A673 (cell line): ENCODE results near the gene RSAD1. TPM values are rescaled to one million over a fixed set of nuclear protein-coding genes. Genes with fewer than 3 reads are reported as not detected.

Source experiments
- BruUV-seq: library from RNA; stranded (reverse); fragments of 400-500 nt; replicated peaks from 2 replicates; lab custom pipeline; 2021; lab: Mats Ljungman, UMichigan
- CTCF ChIA-PET: fragments of 300-600 bp; sonication (Branson Sonifier 250); formaldehyde crosslinking; loops from one replicate; lab custom pipeline; 2022; ENCODE audit warnings: antibody characterized with exemption; lab: Charles Lee
- POLR2A ChIA-PET: fragments of 300-600 bp; sonication (Branson Sonifier 250); formaldehyde crosslinking; loops from one replicate; lab custom pipeline; 2022; ENCODE audit warnings: antibody characterized with exemption; ENCODE audit not compliant: low non-redundant PET; lab: Charles Lee
- DNase-seq: peaks from one replicate; pipeline ENCODE4 v3.0.0-alpha.2; 2015; ENCODE audit warnings: low spot score
- H3K27ac ChIP-seq: fragments of 200-600 bp; sonication (generic); 2 replicates; pipeline ENCODE4 v1.5.1; 2016; ENCODE audit warnings: mixed run types, low read depth, mild to moderate bottlenecking, mixed read lengths, antibody characterized with exemption, low read length; ENCODE audit not compliant: poor library complexity, severe bottlenecking
- H3K27me3 ChIP-seq: fragments of 200-600 bp; sonication (generic); replicated peaks from 2 replicates; pipeline ENCODE4 v1.6.1; 2017; ENCODE audit warnings: mixed run types, low read depth, mild to moderate bottlenecking, mixed read lengths, antibody characterized with exemption, low read length; ENCODE audit not compliant: insufficient read depth, poor library complexity
- H3K36me3 ChIP-seq: fragments of 200-600 bp; sonication (generic); 2 replicates; pipeline ENCODE4 v1.6.1; 2016; ENCODE audit warnings: mixed run types, mild to moderate bottlenecking, mixed read lengths, antibody characterized with exemption, low read length; ENCODE audit not compliant: insufficient read depth, poor library complexity, severe bottlenecking
- H3K4me1 ChIP-seq: fragments of 200-600 bp; sonication (generic); 2 replicates; pipeline ENCODE4 v1.6.1; 2017; ENCODE audit warnings: mixed run types, mild to moderate bottlenecking, mixed read lengths, antibody characterized with exemption, low read length; ENCODE audit not compliant: insufficient read depth, poor library complexity, severe bottlenecking
- H3K4me3 ChIP-seq: fragments of 200-600 bp; sonication (generic); 2 replicates; pipeline ENCODE4 v1.5.1; 2016; ENCODE audit warnings: low read depth, mixed run types, mild to moderate bottlenecking, mixed read lengths, low read length; ENCODE audit not compliant: poor library complexity, severe bottlenecking
- H3K9me3 ChIP-seq: fragments of 200-600 bp; sonication (generic); 2 replicates; pipeline ENCODE4 v1.6.1; 2016; ENCODE audit warnings: mixed run types, low read depth, mild to moderate bottlenecking, mixed read lengths, antibody characterized with exemption, low read length; ENCODE audit not compliant: poor library complexity, severe bottlenecking
- CTCF ChIP-seq: fragments of 300-800, 200-600 bp; sonication (generic); conservative IDR thresholded peaks from 2 replicates; pipeline ENCODE4 v1.5.1; 2017; ENCODE audit warnings: low read depth, mild to moderate bottlenecking, antibody characterized with exemption, low read length, moderate library complexity, mixed read lengths
- EZH2 ChIP-seq: fragments of 200-600 bp; sonication (generic); IDR thresholded peaks from 2 replicates; pipeline ENCODE4 v1.6.1; 2017; ENCODE audit warnings: borderline replicate concordance, low read depth, mild to moderate bottlenecking, mixed read lengths, antibody characterized with exemption, low read length; ENCODE audit not compliant: poor library complexity, severe bottlenecking
- intact Hi-C: fragments of 100-400 bp; cut with micrococcal nuclease; formaldehyde crosslinking; loops from one replicate; pipeline ENCODE4 v1.10.0; 2022; ENCODE audit not compliant: unreplicated experiment
- total RNA-seq: library from RNA; stranded (reverse); gene quantifications from 2 replicates; pipeline ENCODE4 v1.2.3, GENCODE V29; 2021

RSAD1 gene
- total RNA-seq, 1 experiment from 2014 or later = 44.3 TPM

DNA sequence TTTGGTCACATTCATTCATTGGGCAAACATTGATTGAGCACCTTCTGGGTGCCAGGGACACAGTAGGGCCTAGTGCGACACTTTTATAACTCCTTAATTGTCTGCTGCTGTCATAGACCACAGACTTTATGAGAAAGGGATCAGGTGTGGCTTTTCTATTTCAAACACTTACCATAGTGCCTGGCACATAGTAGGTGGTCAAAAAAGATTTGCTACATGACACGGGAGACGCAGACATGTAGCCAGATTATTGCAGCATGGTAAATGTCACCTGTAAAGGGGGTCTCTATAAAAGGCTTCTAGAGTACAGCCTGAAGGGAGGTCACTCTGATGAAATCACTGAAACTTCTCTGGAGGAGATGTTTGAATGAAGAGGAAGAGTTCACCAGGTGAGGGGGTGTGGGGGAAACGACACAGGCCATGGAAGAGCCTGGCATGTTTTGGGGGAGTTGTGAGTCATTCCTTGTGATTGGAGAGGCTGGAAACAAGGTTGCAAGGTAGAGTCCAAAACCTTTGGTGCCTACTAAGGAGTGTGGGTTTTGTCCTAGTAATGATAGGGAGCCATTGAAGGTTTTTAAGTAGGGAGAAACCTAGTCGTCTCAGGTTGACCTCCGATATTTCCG is 1.6 kb downstream of the RSAD1 start:
- intact Hi-C loops = loop anchor here (5.0 kb wide), 1 partner anchor 62 kb away; no protein-coding TSS in a partner anchor
- peak overlapping the region; percentile 65 for H3K4me3 ChIP-seq
- no TSS peak for BruUV-seq
- no peaks in the 10 kb centered on the region for H3K9me3 ChIP-seq
- DNase-seq = no peak
- peaks cover 8% of the 10 kb centered on the region for H3K4me1 ChIP-seq
- ChIA-PET POLR2A (no interaction called here), CTCF (interaction anchor here (0.5 to 1.4 kb wide), 3 partner anchors 83 to 707 kb away, joined by 4 to 12 read pairs (median 7); partner anchors contain the start of gene LRRC59)
- H3K27me3 ChIP-seq = no peaks in the 10 kb centered on the region
- TF ChIP-seq CTCF (no peak), EZH2 (no peak)
- peaks cover 17% of the 10 kb centered on the region for H3K36me3 ChIP-seq
- no peak overlapping the region for H3K27ac ChIP-seq

- peak; percentile 51 for DNase-seq
- TF ChIP-seq EZH2 (no peak), CTCF (no peak)
- TSS peak; percentile 57 for BruUV-seq
- ChIA-PET POLR2A (no interaction called here), CTCF (interaction anchor here (0.9 kb wide), 1 partner anchor 145 kb away, joined by 3 read pairs; no protein-coding TSS in a partner anchor)
- H3K27me3 ChIP-seq = no peaks in the 10 kb centered on the region
- peaks cover 17% of the 10 kb centered on the region for H3K36me3 ChIP-seq
- H3K4me1 ChIP-seq = peaks cover 8% of the 10 kb centered on the region
- intact Hi-C loops = loop anchor here (5.0 kb wide), 1 partner anchor 61 kb away; no protein-coding TSS in a partner anchor
- H3K9me3 ChIP-seq = no peaks in the 10 kb centered on the region
- H3K27ac ChIP-seq = no peak overlapping the region
- H3K4me3 ChIP-seq = no peak overlapping the region
Measured at GRCh38 chr17:50480854-50481490, 2.3 kb downstream of the RSAD1 start.

DNA sequence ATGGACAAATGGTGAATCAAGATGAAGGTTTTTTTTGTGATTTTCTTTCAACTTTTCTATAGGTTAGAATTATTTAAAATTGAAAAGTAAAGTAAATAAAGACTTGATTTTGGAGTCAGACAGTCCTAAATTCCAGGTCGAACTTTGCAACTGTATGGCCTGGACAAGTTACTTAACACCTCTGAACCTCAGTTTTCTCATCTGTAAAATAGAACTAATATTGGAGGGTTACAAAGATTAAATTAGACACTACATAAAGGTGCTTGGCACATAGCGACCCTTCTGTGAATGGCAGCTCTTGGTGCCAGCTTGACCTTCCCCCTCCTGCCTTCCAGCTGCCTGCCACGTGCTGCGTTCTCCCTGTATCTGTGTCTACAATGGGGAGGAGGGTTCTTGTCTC is 3.0 kb downstream of the RSAD1 start:
- no peak for TF ChIP-seq CTCF
- TF ChIP-seq EZH2 = no peak
- intact Hi-C loops = loop anchor here (2.0 to 5.0 kb wide), 2 partner anchors 61 to 145 kb away; no protein-coding TSS in a partner anchor
- Histone ChIP-seq H3K4me1 (peaks cover 8% of the 10 kb centered on the region), H3K27ac (no peak overlapping the region), H3K27me3 (no peaks in the 10 kb centered on the region), H3K4me3 (no peak overlapping the region), H3K9me3 (no peaks in the 10 kb centered on the region), H3K36me3 (peaks cover 17% of the 10 kb centered on the region)
- no TSS peak for BruUV-seq
- no peak for DNase-seq
- ChIA-PET POLR2A (no interaction called here), CTCF (interaction anchor here (0.9 kb wide), 1 partner anchor 144 kb away, joined by 3 read pairs; no protein-coding TSS in a partner anchor)
